ENCODE data around the gene CATSPERD. TPM values are rescaled to one million over a fixed set of nuclear protein-coding genes. Genes with fewer than 3 reads are reported as not detected.

Gene CATSPERD
- total RNA-seq, 1 donor from 2014 or later = 0.41 TPM

DNA sequence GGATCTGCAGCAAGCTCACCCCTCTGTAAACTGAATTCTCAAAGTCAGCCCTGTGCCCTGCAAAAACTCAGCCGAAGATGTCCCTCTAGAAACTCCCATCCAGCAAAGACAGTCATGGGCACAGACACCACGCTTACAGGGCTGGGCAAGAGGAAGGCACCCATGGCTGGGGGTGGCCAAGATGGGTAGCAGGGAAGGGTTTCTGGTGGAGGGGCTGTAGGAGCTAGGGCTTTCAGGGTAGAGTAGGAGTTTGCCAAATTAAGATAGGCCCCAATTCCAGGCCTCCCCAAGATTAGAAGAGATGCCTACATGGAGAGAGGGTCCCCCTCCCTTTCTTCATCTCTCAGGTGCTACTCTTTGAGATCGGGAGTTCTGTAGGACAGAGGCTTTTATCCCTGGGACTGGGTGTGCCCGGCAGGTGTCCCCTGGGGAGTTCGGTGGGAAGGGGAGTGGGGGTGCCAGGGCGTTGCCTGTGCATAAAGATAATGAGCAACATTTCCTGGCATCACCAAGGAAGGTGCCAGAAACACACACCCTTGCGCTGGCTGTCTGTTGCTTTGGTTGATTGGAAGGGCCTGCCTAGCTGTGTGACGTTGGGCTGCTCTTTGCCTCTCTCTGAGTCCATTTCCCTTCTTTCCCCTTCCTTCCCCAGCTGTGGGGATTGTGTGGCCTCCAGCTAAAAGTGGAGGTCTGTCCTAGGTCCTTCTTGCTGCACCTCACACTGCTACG lies 93.8 kb downstream of the CATSPERD start:
- Mint-ChIP-seq H3K27ac (no peak overlapping the region), H3K4me3 (no peak overlapping the region), H3K36me3 (no peaks in the 10 kb centered on the region), H3K4me1 (ENCODE audit: unreplicated experiment) (peaks cover 3% of the 10 kb centered on the region), H3K9me3 (no peaks in the 10 kb centered on the region), H3K27me3 (peaks cover 8% of the 10 kb centered on the region)
- DNase-seq (ENCODE audit: extremely low spot score, unreplicated experiment) = no peak
- TF ChIP-seq, protein P1, sequence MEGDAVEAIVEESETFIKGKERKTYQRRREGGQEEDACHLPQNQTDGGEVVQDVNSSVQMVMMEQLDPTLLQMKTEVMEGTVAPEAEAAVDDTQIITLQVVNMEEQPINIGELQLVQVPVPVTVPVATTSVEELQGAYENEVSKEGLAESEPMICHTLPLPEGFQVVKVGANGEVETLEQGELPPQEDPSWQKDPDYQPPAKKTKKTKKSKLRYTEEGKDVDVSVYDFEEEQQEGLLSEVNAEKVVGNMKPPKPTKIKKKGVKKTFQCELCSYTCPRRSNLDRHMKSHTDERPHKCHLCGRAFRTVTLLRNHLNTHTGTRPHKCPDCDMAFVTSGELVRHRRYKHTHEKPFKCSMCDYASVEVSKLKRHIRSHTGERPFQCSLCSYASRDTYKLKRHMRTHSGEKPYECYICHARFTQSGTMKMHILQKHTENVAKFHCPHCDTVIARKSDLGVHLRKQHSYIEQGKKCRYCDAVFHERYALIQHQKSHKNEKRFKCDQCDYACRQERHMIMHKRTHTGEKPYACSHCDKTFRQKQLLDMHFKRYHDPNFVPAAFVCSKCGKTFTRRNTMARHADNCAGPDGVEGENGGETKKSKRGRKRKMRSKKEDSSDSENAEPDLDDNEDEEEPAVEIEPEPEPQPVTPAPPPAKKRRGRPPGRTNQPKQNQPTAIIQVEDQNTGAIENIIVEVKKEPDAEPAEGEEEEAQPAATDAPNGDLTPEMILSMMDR (conservative IDR thresholded peaks at IDR 0.05) = no peak

DNA sequence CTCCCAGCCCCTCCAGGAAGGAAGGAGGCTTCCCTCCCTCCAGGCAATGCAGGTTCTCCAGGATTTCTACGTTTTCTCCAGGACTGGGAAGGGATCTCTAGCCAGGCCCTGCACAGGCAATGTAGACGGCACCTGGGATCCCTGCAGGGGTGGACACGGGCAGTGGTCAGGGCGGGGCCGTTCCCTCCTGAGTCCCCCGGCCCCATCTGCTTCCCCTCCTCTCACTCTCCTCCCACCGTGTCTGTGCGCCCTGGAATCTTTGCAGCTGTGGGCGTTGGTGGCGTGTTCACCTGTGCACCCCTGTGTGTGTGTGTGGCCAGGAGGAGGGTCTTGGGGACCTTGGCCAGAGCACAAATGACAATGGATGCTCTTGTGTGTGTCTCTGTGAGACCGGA lies 94.4 kb downstream of the CATSPERD start:
- no peaks in the 10 kb centered on the region for H3K36me3 Mint-ChIP-seq
- TF ChIP-seq, protein P1 (conservative IDR thresholded peaks at IDR 0.05) = no peak
- peaks cover 3% of the 10 kb centered on the region for H3K4me1 Mint-ChIP-seq (ENCODE audit: unreplicated experiment)
- H3K4me3 Mint-ChIP-seq = no peak overlapping the region
- no peak for DNase-seq (ENCODE audit: extremely low spot score, unreplicated experiment)
- peaks cover 8% of the 10 kb centered on the region for H3K27me3 Mint-ChIP-seq
- no peak overlapping the region for H3K27ac Mint-ChIP-seq
- no peaks in the 10 kb centered on the region for H3K9me3 Mint-ChIP-seq

DNA sequence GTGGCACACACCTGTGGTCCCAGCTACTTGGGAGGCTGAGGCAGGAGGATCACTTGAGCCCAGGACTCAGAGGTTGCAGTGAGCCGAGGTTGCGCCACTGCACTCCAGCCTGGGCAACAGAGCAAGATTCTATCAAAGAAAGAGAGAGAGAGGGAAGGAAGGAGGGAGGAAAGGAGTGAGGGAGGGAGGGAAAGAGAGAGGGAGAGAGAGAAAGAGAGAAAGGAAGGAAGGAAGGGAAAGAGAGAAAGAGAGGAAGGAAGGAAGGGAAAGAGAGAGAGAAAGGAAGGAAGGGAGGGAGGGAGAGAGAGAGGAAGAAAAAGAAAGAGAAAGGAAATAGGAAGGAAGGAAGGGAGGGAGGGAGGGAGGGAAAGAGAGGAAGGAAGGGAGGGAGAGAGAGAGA lies 96.8 kb downstream of the CATSPERD start:
- TF ChIP-seq, protein P1 (conservative IDR thresholded peaks at IDR 0.05) = no peak
- peak overlapping the region; percentile 70 for H3K27ac Mint-ChIP-seq
- H3K9me3 Mint-ChIP-seq = no peaks in the 10 kb centered on the region
- no peak for DNase-seq (ENCODE audit: extremely low spot score, unreplicated experiment)
- no peak overlapping the region for H3K4me3 Mint-ChIP-seq
- H3K27me3 Mint-ChIP-seq = peaks cover 8% of the 10 kb centered on the region
- H3K4me1 Mint-ChIP-seq (ENCODE audit: unreplicated experiment) = peaks cover 3% of the 10 kb centered on the region
- no peaks in the 10 kb centered on the region for H3K36me3 Mint-ChIP-seq

DNA sequence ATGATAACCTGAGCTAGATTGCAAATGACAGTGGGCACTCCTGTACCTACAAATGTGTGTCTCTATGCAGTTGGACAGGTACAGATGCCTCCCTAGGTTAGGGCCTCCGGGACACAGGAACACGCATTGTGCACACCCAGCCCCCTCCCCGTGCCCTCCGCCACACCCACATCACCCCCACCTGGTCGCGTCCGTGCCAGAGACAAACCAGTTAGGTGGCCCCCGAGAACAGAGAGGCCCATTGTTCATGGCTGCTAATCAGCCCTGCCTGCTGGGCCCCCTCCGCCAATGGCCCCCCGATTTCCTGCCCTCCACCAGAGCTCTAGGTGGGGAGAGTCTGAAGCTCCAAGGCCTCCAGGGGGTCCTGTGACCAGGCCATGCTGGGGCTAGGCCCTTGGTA lies 98.2 kb downstream of the CATSPERD start:
- DNase-seq (ENCODE audit: extremely low spot score, unreplicated experiment) = no peak
- H3K9me3 Mint-ChIP-seq = no peaks in the 10 kb centered on the region
- peaks cover 3% of the 10 kb centered on the region for H3K4me1 Mint-ChIP-seq (ENCODE audit: unreplicated experiment)
- no peaks in the 10 kb centered on the region for H3K36me3 Mint-ChIP-seq
- H3K27me3 Mint-ChIP-seq = peaks cover 8% of the 10 kb centered on the region
- H3K4me3 Mint-ChIP-seq = no peak overlapping the region
- TF ChIP-seq, protein P1 (conservative IDR thresholded peaks at IDR 0.05) = no peak
- no peak overlapping the region for H3K27ac Mint-ChIP-seq

DNA sequence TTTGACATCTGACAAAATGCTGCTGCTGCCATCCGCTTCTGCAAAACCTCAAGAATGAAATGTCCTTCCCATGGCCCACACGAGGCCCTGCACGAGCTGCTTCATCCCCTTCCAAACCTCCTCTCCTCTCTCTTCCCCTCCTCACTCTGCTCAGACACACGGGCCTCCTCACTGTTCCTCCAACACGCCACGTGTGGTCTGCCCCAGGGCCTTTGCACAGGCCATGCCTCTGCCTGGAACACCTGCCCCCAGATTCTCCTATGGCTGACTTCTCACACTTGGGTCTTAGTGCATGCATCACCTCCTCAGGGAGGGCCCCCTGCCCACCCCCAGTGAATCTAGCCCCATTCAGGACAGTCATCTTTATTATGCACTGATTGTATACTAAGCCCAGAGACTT lies 100.3 kb downstream of the CATSPERD start:
- Mint-ChIP-seq H3K27me3 (peaks cover 8% of the 10 kb centered on the region), H3K36me3 (no peaks in the 10 kb centered on the region), H3K4me1 (ENCODE audit: unreplicated experiment) (peaks cover 3% of the 10 kb centered on the region), H3K4me3 (no peak overlapping the region), H3K9me3 (no peaks in the 10 kb centered on the region), H3K27ac (no peak overlapping the region)
- TF ChIP-seq, protein P1 (conservative IDR thresholded peaks at IDR 0.05) = no peak
- DNase-seq (ENCODE audit: extremely low spot score, unreplicated experiment) = no peak

Data from type B pancreatic cell (in vitro differentiated cells).